Thyroid gland (tissue), 4 donors: Measurements from ENCODE around the gene S100A7A.

Experiments used
- POLR2A ChIP-seq, 2 donors: fragments of 450-650 bp; IDR thresholded peaks; one replicate each; pipeline ENCODE4 v1.6.1; 2017; ENCODE audit warnings: antibody characterized with exemption in 2 of 2, mild to moderate bottlenecking in 2 of 2, moderate library complexity in 1 of 2
- TF ChIP-seq, protein P1 (sequence below), 6 experiments: fragments of 200-600 bp in 3 of 6; fragments of 450-650 bp in 3 of 6; sonication (generic) in 3 of 6; IDR thresholded peaks; one replicate each; pipeline ENCODE4 v1.5.1; 2016 to 2019; ENCODE audit warnings: antibody characterized with exemption in 6 of 6, mild to moderate bottlenecking in 2 of 6, inconsistent platforms in 1 of 6, moderate library complexity in 1 of 6

DNA sequence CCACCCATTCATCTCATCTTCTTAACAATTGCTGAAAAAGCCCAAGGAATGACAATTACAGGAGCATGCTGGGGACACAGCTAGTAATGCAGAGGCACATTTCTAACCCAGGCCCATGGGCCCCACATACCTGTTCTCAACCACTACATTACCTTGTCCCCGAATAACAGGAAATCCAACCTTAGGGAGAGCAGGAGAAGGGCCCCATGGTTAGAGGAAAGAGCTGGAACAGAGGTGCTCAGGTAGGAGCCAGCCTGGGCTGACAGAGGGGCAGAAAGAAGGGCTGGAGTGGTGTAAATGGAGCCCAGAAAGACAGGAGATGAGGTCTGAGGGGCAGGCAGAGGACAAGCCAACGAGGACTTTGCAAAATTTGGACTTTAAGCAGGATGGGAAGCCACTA, 14.1 kb upstream of the S100A7A start:
- TF ChIP-seq, protein P1, sequence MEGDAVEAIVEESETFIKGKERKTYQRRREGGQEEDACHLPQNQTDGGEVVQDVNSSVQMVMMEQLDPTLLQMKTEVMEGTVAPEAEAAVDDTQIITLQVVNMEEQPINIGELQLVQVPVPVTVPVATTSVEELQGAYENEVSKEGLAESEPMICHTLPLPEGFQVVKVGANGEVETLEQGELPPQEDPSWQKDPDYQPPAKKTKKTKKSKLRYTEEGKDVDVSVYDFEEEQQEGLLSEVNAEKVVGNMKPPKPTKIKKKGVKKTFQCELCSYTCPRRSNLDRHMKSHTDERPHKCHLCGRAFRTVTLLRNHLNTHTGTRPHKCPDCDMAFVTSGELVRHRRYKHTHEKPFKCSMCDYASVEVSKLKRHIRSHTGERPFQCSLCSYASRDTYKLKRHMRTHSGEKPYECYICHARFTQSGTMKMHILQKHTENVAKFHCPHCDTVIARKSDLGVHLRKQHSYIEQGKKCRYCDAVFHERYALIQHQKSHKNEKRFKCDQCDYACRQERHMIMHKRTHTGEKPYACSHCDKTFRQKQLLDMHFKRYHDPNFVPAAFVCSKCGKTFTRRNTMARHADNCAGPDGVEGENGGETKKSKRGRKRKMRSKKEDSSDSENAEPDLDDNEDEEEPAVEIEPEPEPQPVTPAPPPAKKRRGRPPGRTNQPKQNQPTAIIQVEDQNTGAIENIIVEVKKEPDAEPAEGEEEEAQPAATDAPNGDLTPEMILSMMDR (IDR thresholded peaks at IDR 0.05), result no peak
- no peak for TF ChIP-seq POLR2A (IDR thresholded peaks at IDR 0.05)
